Activated naive CD4-positive, alpha-beta T cell treated with anti-CD3 and anti-CD28 coated beads, Interleukin-2, amount 50 U/mL, for 72 hours (primary cell): ENCODE measurements around the gene SNX15. TPM values are rescaled to one million over a fixed set of nuclear protein-coding genes. Genes with fewer than 3 reads are reported as not detected.
"Not testable (repeated sequence)": the region's sequence is repeated elsewhere in the genome, so short reads cannot be mapped to it uniquely, and the experiment has no call there.

Experiments used
- ATAC-seq, 2 donors: fragments of 150-1000 bp; cut with Tn5 transposase; 2 replicates each; pipeline ENCODE4 v1.10.0; 2021; ENCODE audit warnings: mild to moderate bottlenecking in 2 of 2, moderate library complexity in 2 of 2
- DNase-seq, 2 donors: peaks; one replicate each; pipeline ENCODE4 v3.0.0; 2021 to 2022; ENCODE audit warnings: low spot score in 2 of 2
- H3K27ac Mint-ChIP-seq, 2 donors: one replicate each; pipeline ENCODE4 v1.8.0; 2022; ENCODE audit warnings: mild to moderate bottlenecking in 2 of 2, mixed read lengths in 2 of 2
- H3K36me3 Mint-ChIP-seq, 2 donors: one replicate each; pipeline ENCODE4 v1.8.0; 2022; ENCODE audit warnings: mixed read lengths in 2 of 2
- H3K9me3 Mint-ChIP-seq, 2 donors: one replicate each; pipeline ENCODE4 v1.8.0; 2022; ENCODE audit warnings: mixed read lengths in 2 of 2
- total RNA-seq, 2 donors: library from RNA; stranded (reverse); gene quantifications; one replicate each; pipeline ENCODE4 v1.2.3, GENCODE V29; 2022

The SNX15 gene, protein sequence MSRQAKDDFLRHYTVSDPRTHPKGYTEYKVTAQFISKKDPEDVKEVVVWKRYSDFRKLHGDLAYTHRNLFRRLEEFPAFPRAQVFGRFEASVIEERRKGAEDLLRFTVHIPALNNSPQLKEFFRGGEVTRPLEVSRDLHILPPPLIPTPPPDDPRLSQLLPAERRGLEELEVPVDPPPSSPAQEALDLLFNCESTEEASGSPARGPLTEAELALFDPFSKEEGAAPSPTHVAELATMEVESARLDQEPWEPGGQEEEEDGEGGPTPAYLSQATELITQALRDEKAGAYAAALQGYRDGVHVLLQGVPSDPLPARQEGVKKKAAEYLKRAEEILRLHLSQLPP
- 10 to 100 TPM; 12.5 to 14.5 TPM for total RNA-seq

- ATAC-seq (peak; percentile 90 to 94), DNase-seq (peak; percentile 84 to 93)
- peak within 1 kb of the TSS; percentile 30 to 90 for H3K27ac Mint-ChIP-seq
These were observed at the start of gene SNX15 for GRCh38 chr11:65027213-65028067. TSS of gene SNX15 (plus strand) at chr11:65027439. CDS start at chr11:65027538, 99 bp downstream.

DNA sequence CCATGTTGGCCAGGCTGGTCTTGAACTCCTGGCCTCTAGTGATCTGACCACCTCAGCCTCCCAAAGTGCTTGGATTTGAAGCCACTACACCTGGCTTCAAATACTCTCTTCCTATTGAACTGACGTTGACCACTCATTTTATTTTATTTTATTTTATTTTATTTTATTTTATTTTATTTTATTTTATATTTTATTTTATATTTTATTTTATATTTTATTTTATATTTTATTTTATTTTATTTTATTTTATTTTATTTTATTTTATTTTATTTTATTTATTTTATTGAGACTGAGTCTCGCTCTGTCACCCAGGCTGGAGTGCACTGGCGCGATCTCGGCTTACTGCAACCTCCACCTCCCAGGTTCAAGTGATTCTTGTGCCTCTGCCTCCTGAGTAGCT is 43.9 kb upstream of the SNX15 start:
- DNase-seq, H3K27ac Mint-ChIP-seq, H3K36me3 Mint-ChIP-seq, H3K9me3 Mint-ChIP-seq, ATAC-seq: not testable (repeated sequence)

More at GRCh38 chr11:65027213-65028067, at the start of gene SNX15:
- no peaks in the 10 kb centered on the region for H3K9me3 Mint-ChIP-seq
- H3K36me3 Mint-ChIP-seq, result no peaks in the 10 kb centered on the region

DNA sequence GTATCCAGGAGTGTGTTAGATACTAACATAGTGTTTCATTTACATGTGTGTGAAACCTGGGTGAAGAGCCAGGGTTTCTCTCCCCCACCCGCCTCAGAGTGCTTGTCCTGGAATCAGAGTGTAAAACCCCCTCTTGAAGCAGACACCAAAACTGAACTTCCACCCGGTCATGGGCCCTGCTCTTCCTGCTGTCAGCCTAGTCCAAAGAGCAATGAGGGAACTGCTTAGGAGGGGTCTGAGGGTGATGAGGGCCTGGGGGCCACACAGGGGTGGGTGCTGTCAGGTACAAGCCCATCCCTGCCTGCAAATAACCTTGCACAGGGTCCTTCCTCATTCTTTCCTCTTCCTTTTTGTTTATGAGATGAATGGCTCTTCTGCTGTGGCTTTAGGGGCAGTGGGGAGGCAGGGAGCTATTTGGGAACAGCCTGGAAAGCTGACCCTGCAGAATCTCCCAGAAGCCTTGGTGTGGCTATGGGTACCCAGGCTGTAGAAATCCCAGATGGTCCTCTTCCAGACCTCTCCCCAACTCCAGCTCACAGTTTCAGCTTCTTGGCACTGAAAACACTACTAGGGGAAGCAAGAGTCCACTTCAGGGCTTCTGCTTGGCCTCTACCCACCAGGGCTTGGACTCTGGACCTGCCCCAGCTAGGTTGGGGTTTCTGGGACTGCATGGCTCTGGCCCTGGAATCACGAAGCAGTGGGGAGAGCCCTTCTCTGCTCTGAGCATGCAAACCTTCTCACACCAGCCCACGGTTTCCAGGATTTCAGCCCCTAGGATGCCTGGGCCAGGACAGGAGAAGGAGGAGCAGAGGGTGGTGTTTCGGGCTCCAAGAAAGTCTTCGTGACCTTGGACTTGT is 39.0 kb upstream of the SNX15 start:
- DNase-seq (no peak), ATAC-seq (no peak)
- Mint-ChIP-seq H3K36me3 (no peaks in the 10 kb centered on the region), H3K27ac (peak overlapping the region; percentile 21 to 58), H3K9me3 (no peaks in the 10 kb centered on the region)

DNA sequence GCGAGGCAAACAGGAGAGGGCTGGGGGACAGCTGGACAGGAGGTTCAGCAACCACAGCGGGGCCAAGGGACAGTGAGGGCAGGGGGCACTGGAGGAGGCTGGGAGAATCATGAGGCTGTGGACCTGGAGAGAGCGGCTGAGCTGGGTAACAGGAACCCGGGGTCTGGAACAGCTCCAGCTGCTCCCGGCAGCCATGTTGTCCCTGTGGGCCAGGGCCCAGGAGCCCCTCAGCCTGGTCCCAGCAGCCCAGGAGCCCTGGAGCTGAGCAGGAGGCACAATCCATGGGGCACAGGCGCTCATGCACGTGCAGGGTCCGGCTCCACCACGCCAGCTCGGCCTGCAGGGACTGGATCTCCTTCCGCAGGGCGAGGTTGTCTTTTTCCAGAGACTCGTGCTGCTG is 37.8 kb upstream of the SNX15 start:
- DNase-seq (no peak), ATAC-seq (no peak)
- H3K27ac Mint-ChIP-seq, result peak overlapping the region in 1 of 2 donors; percentile 58
- no peaks in the 10 kb centered on the region for H3K9me3 Mint-ChIP-seq
- H3K36me3 Mint-ChIP-seq, result no peaks in the 10 kb centered on the region

DNA sequence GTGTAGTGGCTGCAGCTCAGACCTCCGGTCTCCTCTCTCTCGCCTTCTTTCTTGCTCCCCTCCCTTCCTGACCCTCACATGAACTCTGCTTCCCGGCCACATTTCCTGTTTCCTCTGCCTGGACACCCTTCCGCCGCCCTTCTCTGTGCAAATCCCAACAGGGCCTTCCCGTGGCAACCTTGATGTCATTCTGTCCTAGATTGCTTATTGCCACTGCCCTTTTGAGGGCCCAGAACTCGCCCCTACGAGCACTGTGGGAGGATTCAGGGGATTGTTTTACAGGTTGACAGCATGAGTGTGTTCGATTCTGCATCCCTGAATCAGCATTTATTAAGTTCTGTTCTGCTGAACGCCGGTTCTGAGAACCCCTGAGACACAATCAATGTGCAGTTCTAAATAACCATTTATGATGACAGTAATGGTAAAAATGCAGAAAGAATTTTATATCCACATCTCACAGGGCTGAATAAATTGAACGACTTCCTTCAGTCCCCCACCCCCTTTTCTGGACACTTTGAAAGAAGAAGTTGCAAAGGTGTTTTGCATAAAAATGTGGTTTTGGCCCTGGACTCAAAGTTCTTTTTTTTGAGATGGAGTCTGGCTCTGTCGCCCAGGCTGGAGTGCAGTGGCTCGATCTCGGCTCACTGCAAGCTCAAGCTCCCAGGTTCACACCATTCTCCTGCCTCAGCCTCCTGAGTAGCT is 36.9 kb upstream of the SNX15 start:
- H3K36me3 Mint-ChIP-seq, result no peaks in the 10 kb centered on the region

DNA sequence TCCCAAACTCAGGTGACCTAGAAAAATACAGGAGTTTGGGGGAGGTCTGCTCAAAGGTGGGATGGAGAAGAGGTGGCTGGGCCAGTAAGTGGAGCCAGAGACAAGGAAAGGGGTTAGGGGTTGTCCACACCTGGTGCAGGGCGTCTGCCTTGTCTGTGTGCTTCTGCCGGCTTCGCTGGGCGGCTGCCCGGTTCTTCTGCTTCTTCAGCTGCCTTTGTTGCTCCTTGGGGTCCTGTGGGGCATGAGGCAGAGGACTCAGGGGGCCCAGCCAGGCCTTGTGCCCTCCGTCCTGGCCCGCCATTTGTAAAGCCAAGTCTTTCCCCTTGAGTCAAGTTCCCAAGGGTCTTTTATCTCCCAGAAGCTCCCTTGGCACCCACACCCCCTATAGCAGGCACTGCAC is 32.9 kb upstream of the SNX15 start:
- Mint-ChIP-seq H3K9me3 (no peaks in the 10 kb centered on the region), H3K36me3 (no peaks in the 10 kb centered on the region), H3K27ac (no peak overlapping the region)
- no peak for DNase-seq
- ATAC-seq, result no peak

More for the DNA sequence above, 36.9 kb upstream of the SNX15 start:
- Mint-ChIP-seq H3K9me3 (no peaks in the 10 kb centered on the region), H3K27ac (peak overlapping the region in 1 of 2 donors; percentile 19)
- no peak for DNase-seq
- ATAC-seq, result no peak

DNA sequence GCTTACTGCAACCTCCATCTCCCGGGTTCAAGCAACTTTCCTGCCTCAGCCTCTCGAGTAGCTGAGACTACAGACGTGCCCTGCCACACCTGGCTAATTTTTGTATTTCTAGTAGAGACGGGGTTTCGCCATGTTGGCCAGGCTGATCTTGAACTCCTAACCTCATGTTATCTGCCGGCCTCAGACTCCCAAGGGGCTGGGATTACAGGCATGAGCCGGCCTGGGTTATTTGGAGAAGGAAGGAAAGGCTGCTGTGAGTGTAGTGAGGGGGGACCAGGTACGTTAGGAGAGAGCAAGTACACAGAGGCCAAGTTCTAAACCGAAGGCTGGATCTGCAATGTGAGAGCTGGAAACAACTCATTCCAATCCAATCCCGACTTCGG is 30.9 kb upstream of the SNX15 start:
- Mint-ChIP-seq H3K36me3 (no peaks in the 10 kb centered on the region), H3K27ac (peak overlapping the region in 1 of 2 donors; percentile 34), H3K9me3 (no peaks in the 10 kb centered on the region)
- ATAC-seq, result no peak
- DNase-seq, result no peak

DNA sequence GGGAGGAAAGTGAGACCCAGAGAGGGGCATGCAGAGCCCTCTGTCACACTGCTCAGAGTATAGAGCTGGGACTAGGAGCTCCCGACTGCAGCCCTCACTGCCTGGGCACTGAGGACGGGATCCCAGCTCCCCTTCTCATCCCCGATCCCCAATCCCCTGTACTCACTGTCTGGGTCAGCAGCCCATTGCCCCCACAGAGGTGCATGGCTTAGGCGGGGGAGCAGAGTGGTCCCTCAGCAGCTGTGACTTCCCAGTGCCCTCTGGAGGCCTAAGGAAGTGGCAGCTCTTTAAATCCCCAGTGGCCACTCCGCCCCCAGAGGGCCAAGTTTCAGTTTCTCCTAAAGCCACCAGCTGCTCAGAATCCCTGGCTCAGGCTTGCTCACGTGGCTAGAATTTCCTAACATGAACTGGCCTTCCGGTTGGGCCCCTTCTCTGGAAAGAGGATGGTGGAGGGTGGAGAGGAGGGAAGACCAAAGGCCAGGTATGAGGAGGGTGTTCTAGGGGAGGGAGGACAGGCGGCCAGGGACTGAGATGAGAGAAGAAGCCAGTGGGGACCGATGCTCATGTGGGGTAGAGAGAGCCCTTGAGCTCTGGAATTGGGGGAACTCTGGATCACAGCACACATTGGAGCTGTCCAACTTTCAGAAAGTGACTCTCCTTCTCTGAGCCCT is 30.4 kb upstream of the SNX15 start, which contains the start of gene BATF2:
BATF2 (minus strand) TSS at position 262 of the 671 bp plus-strand sequence; CDS start at position 205, 57 bp downstream.
- Mint-ChIP-seq H3K36me3 (no peaks in the 10 kb centered on the region), H3K27ac (peak within 1 kb of the TSS in 1 of 2 donors; percentile 34), H3K9me3 (no peaks in the 10 kb centered on the region)
- peak; percentile 18 to 47 for ATAC-seq
- no peak for DNase-seq

DNA sequence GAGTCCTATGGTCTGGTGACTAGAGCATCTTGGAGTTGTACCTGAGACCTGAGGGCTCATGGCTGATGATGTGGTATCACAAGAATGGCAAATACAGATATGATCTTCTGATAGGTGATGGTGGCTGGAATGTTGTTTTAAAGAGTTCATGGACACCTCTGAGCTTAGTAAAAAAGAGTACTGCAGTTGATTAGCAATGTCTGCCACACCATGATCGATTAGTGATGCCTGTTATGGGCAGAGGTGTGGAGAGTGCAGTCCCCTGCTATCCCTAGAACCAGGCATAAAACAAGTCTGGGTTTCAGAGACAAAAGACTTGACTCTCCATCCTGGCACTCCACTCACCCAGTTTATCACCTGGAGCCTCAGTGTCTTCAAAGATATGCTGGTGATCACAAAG is 29.1 kb upstream of the SNX15 start:
- H3K9me3 Mint-ChIP-seq, result no peaks in the 10 kb centered on the region
- no peaks in the 10 kb centered on the region for H3K36me3 Mint-ChIP-seq
- ATAC-seq (no peak), DNase-seq (no peak)
- peak overlapping the region in 1 of 2 donors; percentile 65 for H3K27ac Mint-ChIP-seq

GRCh38 chr11:64998690-64999431 is 28.4 kb upstream of the SNX15 start:
- no peaks in the 10 kb centered on the region for H3K36me3 Mint-ChIP-seq
- no peaks in the 10 kb centered on the region for H3K9me3 Mint-ChIP-seq
- H3K27ac Mint-ChIP-seq, result peak overlapping the region; percentile 65 to 74
- DNase-seq (no peak), ATAC-seq (no peak)

DNA sequence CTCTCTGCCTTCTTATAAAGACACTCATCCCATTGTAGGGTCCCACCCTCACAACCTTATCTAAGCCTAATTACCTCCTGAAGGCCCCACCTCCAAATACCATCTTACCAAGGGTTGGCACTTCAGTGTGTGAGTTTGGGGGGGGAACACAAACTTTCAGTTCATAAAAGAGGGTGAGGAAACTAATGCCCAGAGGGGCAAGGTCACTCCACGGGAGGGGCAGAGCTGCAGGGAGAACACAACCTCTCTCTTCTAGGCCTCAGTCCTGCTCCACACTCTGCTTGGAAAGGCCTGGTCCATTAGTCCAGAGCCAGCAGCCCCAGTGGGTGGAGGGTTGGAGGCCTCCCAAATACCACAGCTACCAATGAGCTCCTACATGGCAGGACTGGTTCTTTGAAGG is 27.8 kb upstream of the SNX15 start:
- no peak for ATAC-seq
- DNase-seq, result no peak
- Mint-ChIP-seq H3K9me3 (no peaks in the 10 kb centered on the region), H3K27ac (no peak overlapping the region), H3K36me3 (no peaks in the 10 kb centered on the region)

DNA sequence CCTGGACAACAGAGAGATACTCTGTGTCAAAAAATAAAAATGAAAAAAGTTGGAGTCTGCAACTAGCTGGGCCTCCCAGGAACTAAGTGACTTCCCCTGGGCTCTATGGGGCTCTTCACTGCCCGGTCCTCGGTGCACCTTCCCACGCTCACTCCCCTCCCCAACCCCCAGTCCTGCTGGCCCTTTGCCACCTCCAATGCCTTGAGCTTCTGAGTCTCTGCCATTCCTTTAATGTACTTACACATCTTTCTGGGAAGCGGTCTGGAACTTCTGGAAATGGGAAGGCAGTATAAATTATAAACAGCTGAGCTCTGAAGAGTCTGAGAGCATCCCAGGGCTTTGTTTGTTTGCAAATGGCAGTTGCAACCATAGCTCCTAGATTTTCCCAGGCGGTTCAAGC is 24.5 kb upstream of the SNX15 start:
- H3K9me3 Mint-ChIP-seq, result no peaks in the 10 kb centered on the region
- DNase-seq, result no peak
- no peak overlapping the region for H3K27ac Mint-ChIP-seq
- ATAC-seq, result no peak
- H3K36me3 Mint-ChIP-seq, result no peaks in the 10 kb centered on the region

DNA sequence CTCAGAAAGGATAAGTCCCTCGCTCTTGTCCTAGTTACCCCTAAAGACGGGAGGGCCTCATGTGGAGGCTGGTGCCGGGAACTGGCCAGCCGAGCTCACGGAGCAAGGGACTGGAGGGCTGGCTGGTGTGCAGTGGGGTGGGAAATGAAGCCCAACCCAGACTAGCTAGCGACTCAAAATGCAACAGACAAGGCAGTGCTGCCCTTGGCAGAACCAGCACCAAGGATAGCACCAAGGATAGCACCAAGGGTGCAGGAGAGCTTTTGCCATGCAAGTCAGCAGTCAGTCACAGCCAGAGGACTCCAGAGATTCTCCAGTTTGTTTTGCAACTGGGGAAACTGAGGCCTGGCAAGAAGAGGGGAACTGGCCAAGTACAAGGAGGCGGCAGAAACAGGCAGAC is 24.0 kb upstream of the SNX15 start:
- no peaks in the 10 kb centered on the region for H3K36me3 Mint-ChIP-seq
- H3K9me3 Mint-ChIP-seq, result no peaks in the 10 kb centered on the region
- ATAC-seq, result no peak
- no peak for DNase-seq
- no peak overlapping the region for H3K27ac Mint-ChIP-seq

DNA sequence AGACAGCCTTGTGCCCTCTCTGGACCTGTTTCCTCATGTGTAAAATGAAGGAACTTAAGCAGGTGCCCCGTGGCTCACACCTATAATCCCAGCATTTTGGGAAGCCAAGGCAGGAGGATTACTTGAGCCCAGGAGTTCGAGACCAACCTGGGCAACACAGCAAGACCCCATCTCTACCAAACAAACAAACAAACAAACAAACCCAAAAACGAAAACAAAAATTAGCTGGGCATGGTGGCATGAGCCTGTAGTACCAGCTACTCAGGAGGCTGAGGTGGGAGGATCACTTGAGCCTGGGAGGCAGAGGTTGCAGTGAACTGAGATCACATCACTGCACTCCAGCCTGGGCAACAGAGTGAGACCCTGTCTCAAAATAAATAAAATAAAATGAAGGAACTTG is 23.3 kb upstream of the SNX15 start:
- ATAC-seq, H3K27ac Mint-ChIP-seq, H3K9me3 Mint-ChIP-seq, DNase-seq, H3K36me3 Mint-ChIP-seq: not testable (repeated sequence)

DNA sequence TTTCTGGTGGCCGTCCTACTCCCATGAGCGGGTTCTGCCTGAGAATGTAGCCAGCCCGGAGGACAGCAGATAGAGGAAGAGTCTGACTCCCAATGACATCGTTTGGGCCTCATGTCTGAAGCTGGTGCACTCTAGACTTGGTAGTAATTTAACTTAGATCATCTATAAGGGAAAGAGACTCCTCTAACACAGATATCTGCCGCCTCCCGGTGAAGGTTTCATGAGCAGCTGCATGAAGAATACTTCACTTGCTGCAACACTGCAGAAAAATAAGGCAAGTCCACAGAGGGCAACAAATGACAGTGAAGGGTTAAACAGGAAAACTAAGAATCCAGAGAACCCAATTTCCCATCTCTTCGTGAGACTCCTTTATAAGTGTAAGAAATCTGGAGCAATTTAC is 19.2 kb upstream of the SNX15 start:
- H3K9me3 Mint-ChIP-seq, result no peaks in the 10 kb centered on the region
- no peak for ATAC-seq
- no peak overlapping the region for H3K27ac Mint-ChIP-seq
- no peak for DNase-seq
- H3K36me3 Mint-ChIP-seq, result no peaks in the 10 kb centered on the region
